ENCODE measurements around the gene CMAS.

- TF ChIP-seq CTCF (conservative IDR thresholded peaks at IDR 0.05; ENCODE audit: low read depth, low read length) (no peak), EZH2 (IDR thresholded peaks at IDR 0.05; ENCODE audit: borderline replicate concordance, low read depth, low read length, poor library complexity, severe bottlenecking) (no peak)
These were observed 8.1 kb downstream of the CMAS start for GRCh38 chr12:22054155-22054554.
